ENCODE results near the gene COG7.

DNA sequence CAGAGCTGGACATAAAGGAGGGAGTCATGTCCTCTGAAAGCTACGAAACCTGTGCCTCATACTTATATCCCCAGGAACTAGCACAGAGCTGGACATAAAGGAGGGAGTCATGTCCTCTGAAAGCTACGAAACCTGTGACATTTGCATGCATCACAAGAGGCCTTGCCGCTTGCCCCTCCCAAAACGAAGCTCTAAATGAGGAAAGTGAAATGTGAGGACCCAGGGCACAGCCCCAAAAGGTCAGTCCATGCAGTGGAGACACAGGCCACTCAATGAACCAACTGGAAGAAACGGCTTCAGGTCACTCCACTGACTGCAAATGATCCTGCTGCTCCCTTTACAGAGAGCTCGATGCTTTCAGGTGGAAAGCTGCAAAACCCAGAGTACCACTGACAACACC, 38.3 kb downstream of the COG7 start:
- TF ChIP-seq FOXA1 (IDR thresholded peaks at IDR 0.05): no peak
- no peak for TF ChIP-seq SUZ12 (IDR thresholded peaks at IDR 0.05)
- no peak for TF ChIP-seq ELF4 (IDR thresholded peaks at IDR 0.05)
- no peak for TF ChIP-seq CTBP1 (IDR thresholded peaks at IDR 0.05; ENCODE audit: borderline replicate concordance)
- no peak for TF ChIP-seq BHLHE40 (IDR thresholded peaks at IDR 0.05; ENCODE audit: borderline replicate concordance)
- TF ChIP-seq L3MBTL2 (conservative IDR thresholded peaks at IDR 0.05): no peak
- no peak for TF ChIP-seq NFRKB (IDR thresholded peaks at IDR 0.05)
- TF ChIP-seq FOXK2 (IDR thresholded peaks at IDR 0.05): no peak
- no peak for TF ChIP-seq ZNF384 (IDR thresholded peaks at IDR 0.05)
- TF ChIP-seq FOXM1 (IDR thresholded peaks at IDR 0.05; ENCODE audit: borderline replicate concordance): no peak
